ENCODE measurements around the gene MYO1D.

Gene MYO1D

DNA sequence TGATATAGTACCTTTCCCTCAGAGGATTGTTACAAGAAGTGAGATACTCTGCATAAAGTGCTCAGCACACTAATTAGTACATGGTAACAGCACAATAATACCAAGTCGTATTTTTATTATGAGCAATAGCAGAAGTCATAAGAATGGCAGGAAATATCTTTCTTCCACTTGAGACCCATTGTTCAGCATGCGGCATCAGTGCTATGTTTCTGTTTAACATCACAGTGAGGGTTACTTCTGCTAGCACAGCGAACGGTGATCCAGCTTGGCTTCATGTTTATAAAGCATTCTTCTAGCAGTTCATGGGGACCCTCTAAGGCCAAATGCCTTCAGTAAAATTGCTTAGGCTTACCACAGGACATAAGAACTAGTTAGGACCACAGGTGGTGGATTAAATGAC lies 83.1 kb downstream of the MYO1D start:
- Mint-ChIP-seq H3K27ac (no peak overlapping the region), H3K36me3 (ENCODE audit: insufficient read depth) (no peaks in the 10 kb centered on the region), H3K4me3 (no peak overlapping the region), H3K27me3 (no peaks in the 10 kb centered on the region), H3K9me3 (no peaks in the 10 kb centered on the region), H3K4me1 (ENCODE audit: low read depth in 2 of 2) (peaks cover 0 to 2% of the 10 kb centered on the region in 2 donors)
- ATAC-seq (replicated peaks) = no peak
- DNase-seq = no peak

DNA sequence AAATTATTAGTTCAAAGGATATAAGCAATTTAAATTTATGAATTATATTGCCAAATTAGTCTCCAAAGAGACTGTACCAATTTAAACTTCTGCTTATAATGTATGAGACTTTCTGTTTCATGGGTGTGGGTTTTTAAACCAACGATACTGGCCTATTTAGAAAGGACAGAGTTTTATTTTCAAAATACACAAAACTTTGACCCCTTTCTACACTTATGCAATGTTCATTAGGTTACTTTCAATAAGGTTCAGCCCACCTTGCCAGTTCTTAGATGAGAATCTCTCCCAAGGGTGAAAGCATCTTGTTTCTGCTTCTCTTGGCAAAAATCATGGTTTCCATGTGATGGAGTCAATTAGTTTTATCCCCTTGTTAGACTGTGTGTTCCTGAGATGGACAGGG lies 84.7 kb downstream of the MYO1D start:
- Mint-ChIP-seq H3K9me3 (no peaks in the 10 kb centered on the region), H3K4me1 (ENCODE audit: low read depth in 2 of 2) (peaks cover 0 to 2% of the 10 kb centered on the region in 2 donors), H3K27me3 (no peaks in the 10 kb centered on the region), H3K27ac (no peak overlapping the region), H3K36me3 (ENCODE audit: insufficient read depth) (no peaks in the 10 kb centered on the region), H3K4me3 (no peak overlapping the region)
- DNase-seq (no peak), ATAC-seq (replicated peaks) (no peak)

- H3K27me3 Mint-ChIP-seq = no peaks in the 10 kb centered on the region
- no peak overlapping the region for H3K4me3 Mint-ChIP-seq
- no peaks in the 10 kb centered on the region for H3K4me1 Mint-ChIP-seq (ENCODE audit: low read depth in 2 of 2)
- no peak for ATAC-seq (replicated peaks)
- no peaks in the 10 kb centered on the region for H3K36me3 Mint-ChIP-seq (ENCODE audit: insufficient read depth)
- no peak for DNase-seq
- no peak overlapping the region for H3K27ac Mint-ChIP-seq
- no peaks in the 10 kb centered on the region for H3K9me3 Mint-ChIP-seq
These were observed 90.8 kb downstream of the MYO1D start for GRCh38 chr17:32786169-32786568.

- no peaks in the 10 kb centered on the region for H3K4me1 Mint-ChIP-seq (ENCODE audit: low read depth in 2 of 2)
- DNase-seq = no peak
- H3K9me3 Mint-ChIP-seq = no peaks in the 10 kb centered on the region
- no peak for ATAC-seq (replicated peaks)
- H3K27me3 Mint-ChIP-seq = no peaks in the 10 kb centered on the region
- H3K27ac Mint-ChIP-seq = no peak overlapping the region
- H3K36me3 Mint-ChIP-seq (ENCODE audit: insufficient read depth) = no peaks in the 10 kb centered on the region
- H3K4me3 Mint-ChIP-seq = no peak overlapping the region
These were observed 92.8 kb downstream of the MYO1D start for GRCh38 chr17:32784113-32784512.

GRCh38 chr17:32783602-32784001 lies 93.3 kb downstream of the MYO1D start:
- ATAC-seq (replicated peaks) = peak; percentile 49
- H3K4me3 Mint-ChIP-seq = no peak overlapping the region

GRCh38 chr17:32780721-32781120 lies 96.2 kb downstream of the MYO1D start:
- Mint-ChIP-seq H3K9me3 (no peaks in the 10 kb centered on the region), H3K27me3 (no peaks in the 10 kb centered on the region), H3K27ac (no peak overlapping the region), H3K36me3 (ENCODE audit: insufficient read depth) (no peaks in the 10 kb centered on the region), H3K4me3 (no peak overlapping the region), H3K4me1 (ENCODE audit: low read depth in 2 of 2) (no peaks in the 10 kb centered on the region)
- DNase-seq (no peak), ATAC-seq (replicated peaks) (no peak)

More at GRCh38 chr17:32783602-32784001, 93.3 kb downstream of the MYO1D start:
- Mint-ChIP-seq H3K9me3 (no peaks in the 10 kb centered on the region), H3K27me3 (no peaks in the 10 kb centered on the region), H3K4me1 (ENCODE audit: low read depth in 2 of 2) (no peaks in the 10 kb centered on the region), H3K36me3 (ENCODE audit: insufficient read depth) (no peaks in the 10 kb centered on the region), H3K27ac (no peak overlapping the region)
- DNase-seq = peak in 1 of 3 experiments; percentile 12

DNA sequence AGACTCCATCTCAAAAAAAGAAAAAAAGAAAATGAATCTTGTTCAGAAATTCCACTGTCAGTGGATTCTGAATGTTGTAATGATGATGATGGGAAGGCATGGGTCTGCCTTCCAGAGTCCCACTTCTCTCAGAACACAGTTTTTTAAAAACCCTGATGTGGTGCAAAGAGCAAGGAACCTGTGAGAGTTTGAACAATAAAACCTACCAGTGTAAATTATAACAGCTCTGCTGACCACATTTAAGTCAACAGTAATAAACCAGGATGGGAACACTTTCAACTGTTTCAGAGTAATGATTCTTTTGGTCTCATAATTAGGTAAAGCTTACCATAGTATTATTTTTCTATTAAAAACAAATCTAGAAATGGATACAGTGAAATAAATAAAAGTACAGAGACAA lies 99.0 kb downstream of the MYO1D start:
- Mint-ChIP-seq H3K27ac (no peak overlapping the region), H3K4me1 (ENCODE audit: low read depth in 2 of 2) (no peaks in the 10 kb centered on the region), H3K27me3 (no peaks in the 10 kb centered on the region), H3K36me3 (ENCODE audit: insufficient read depth) (no peaks in the 10 kb centered on the region), H3K4me3 (no peak overlapping the region), H3K9me3 (no peaks in the 10 kb centered on the region)
- ATAC-seq (replicated peaks) (no peak), DNase-seq (no peak)

- ATAC-seq (replicated peaks) (no peak), DNase-seq (no peak)
- Mint-ChIP-seq H3K9me3 (no peaks in the 10 kb centered on the region), H3K27me3 (no peaks in the 10 kb centered on the region), H3K36me3 (ENCODE audit: insufficient read depth) (no peaks in the 10 kb centered on the region), H3K27ac (no peak overlapping the region), H3K4me1 (ENCODE audit: low read depth in 2 of 2) (no peaks in the 10 kb centered on the region), H3K4me3 (no peak overlapping the region)
These were observed 99.5 kb downstream of the MYO1D start for GRCh38 chr17:32777436-32777835.

DNA sequence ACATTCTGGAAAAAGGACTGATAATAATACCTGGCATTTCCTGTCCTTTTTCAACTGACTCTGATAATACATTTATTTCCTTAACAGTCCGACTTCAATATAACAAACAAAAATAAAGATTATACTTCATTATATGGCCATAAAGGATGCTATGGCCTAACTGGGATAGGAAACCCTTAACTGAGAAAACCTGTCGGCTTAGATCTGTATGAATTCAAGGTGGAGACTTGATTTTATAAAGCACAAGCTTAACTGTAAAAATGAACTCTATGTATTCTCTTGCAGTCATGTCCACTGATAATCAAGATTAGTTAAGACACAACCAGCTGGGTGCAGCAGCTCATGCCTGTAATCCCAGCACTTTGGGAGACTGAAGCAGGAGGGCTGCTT lies 102.2 kb downstream of the MYO1D start:
- Mint-ChIP-seq H3K27me3 (no peaks in the 10 kb centered on the region), H3K36me3 (ENCODE audit: insufficient read depth) (peaks cover 6% of the 10 kb centered on the region), H3K27ac (no peak overlapping the region), H3K4me1 (ENCODE audit: low read depth in 2 of 2) (no peaks in the 10 kb centered on the region), H3K9me3 (no peaks in the 10 kb centered on the region), H3K4me3 (no peak overlapping the region)
- ATAC-seq (replicated peaks) (no peak), DNase-seq (no peak)

DNA sequence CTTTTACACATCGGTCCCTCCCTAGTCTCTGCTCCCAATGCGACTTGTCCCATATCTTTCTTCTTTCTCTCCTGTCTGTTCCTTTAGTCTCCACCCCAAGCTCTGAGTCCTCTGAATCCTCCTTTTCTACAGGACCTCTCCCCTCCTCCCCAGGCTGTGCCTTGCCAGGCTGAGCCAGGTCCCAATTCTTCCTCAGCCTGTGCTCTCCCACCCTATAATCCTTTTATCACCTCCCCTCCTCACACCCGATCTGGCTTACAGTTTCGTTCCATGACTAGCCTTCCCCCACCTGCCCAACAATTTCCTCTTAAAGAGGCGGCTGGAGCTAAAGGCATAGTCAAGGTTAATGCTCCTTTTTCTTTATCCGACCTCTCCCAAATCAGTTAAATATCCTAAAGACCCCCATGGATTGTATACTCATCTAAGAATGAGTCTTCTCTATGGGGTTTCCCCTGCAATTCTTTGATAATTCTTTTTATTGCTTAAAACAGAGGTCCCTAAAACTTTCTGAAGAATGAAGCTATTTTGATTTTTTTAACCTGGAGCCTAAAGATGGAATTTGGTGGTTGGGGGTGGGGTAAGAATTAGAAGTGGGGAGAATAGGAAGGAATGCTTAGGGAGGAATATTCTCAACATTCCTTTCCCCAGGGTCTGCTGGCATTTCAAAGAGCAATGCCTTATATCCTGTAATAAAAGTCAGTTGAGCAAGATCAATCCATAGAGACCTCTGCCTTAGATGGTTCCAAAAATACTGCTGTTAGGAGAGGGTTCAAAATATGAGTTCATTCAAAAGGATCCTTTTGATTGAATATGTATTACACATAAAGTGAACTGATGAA lies 102.8 kb downstream of the MYO1D start:
- Mint-ChIP-seq H3K4me3 (no peak overlapping the region), H3K36me3 (ENCODE audit: insufficient read depth) (peaks cover 6% of the 10 kb centered on the region), H3K4me1 (ENCODE audit: low read depth in 2 of 2) (no peaks in the 10 kb centered on the region), H3K27ac (peak overlapping the region in 1 of 2 donors; percentile 6), H3K9me3 (no peaks in the 10 kb centered on the region), H3K27me3 (no peaks in the 10 kb centered on the region)
- no peak for ATAC-seq (replicated peaks)
- no peak for DNase-seq

DNA sequence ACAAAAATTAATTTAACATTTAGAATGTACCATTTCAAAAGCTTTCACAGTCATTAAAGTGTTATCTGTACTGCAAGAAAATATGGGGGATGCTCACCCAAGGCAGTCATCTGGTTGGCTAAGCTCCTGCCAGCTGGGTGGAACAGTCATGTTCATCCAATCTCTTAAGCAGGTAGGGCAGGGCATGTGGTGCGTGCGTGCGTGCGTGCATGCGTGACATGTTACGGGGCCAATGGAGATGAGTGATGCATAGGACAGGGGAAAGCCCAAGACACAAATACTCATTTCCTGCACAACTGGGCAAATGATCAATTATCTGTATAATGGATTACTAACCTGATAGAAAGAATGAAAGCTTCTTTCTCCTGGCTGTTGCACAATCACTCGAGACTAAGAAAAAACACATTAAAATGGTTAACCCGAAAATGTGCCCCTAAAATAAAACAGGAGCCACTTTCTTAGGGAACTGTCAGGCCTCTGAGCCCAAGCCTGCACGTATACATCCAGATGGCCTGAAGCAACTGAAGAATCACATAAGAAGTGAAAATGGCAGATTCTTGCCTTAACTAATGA lies 104.4 kb downstream of the MYO1D start:
- Mint-ChIP-seq H3K27me3 (no peaks in the 10 kb centered on the region), H3K4me1 (ENCODE audit: low read depth in 2 of 2) (no peaks in the 10 kb centered on the region), H3K36me3 (ENCODE audit: insufficient read depth) (peaks cover 6% of the 10 kb centered on the region), H3K4me3 (no peak overlapping the region), H3K27ac (no peak overlapping the region), H3K9me3 (no peaks in the 10 kb centered on the region)
- DNase-seq = no peak
- ATAC-seq (replicated peaks) = no peak

- Mint-ChIP-seq H3K27ac (no peak overlapping the region), H3K4me3 (no peak overlapping the region), H3K27me3 (no peaks in the 10 kb centered on the region), H3K36me3 (ENCODE audit: insufficient read depth) (peaks cover 6% of the 10 kb centered on the region), H3K9me3 (no peaks in the 10 kb centered on the region), H3K4me1 (ENCODE audit: low read depth in 2 of 2) (no peaks in the 10 kb centered on the region)
- DNase-seq = no peak
- no peak for ATAC-seq (replicated peaks)
These were observed 105.5 kb downstream of the MYO1D start for GRCh38 chr17:32771396-32771795.

DNA sequence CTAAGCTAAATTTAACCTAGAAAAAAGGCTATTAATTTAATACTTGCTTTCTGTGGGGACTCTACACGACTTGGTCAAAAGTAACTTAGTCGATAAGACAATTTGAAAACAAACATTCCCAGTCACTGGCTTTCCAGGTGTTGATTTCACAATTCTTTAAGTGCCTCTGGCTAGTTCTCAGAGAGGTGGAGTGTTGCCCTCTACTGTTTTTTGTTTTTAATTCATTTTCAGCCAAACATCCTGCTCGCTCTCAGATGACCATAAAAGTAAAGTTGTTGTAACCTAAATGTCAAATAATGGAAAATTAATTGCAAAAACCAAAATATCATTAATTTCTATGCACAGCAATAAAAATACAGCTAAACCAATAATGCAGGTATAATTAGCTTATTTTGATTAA lies 107.1 kb downstream of the MYO1D start:
- Mint-ChIP-seq H3K36me3 (ENCODE audit: insufficient read depth) (peaks cover 6% of the 10 kb centered on the region), H3K4me1 (ENCODE audit: low read depth in 2 of 2) (no peaks in the 10 kb centered on the region), H3K27me3 (no peaks in the 10 kb centered on the region), H3K27ac (no peak overlapping the region), H3K9me3 (no peaks in the 10 kb centered on the region), H3K4me3 (no peak overlapping the region)
- no peak for ATAC-seq (replicated peaks)
- DNase-seq = no peak

DNA sequence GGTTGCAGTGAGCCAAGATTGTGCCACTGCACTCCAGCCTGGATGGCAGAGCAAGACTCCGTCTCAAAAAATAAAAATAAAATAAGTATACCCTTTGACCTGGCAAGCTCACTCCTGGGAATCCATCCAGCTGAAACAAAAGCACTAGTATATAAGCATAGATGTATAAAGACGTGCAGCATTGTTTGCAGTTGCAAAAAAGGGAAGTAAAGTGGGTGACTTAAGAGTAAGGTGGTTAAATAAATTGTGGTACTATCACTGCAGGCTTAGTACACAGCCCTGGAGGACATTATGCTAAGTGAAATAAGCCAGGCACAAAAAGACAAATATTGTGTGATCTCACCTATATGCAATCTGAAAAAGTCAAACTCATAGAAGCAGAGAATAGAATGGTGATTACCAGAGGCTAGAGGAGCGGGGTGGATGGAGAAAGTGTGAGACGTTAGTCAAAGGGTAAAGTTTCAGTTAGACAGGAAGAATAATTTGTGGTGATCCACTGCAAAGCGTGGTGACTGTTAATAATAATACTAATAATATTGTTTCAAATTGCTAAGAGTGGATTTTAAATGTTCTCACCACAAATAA lies 113.0 kb downstream of the MYO1D start:
- H3K27ac Mint-ChIP-seq = no peak overlapping the region
- H3K36me3 Mint-ChIP-seq (ENCODE audit: insufficient read depth) = no peaks in the 10 kb centered on the region
- peaks cover 3 to 9% of the 10 kb centered on the region in 2 donors for H3K4me1 Mint-ChIP-seq (ENCODE audit: low read depth in 2 of 2)
- H3K27me3 Mint-ChIP-seq = no peaks in the 10 kb centered on the region
- no peaks in the 10 kb centered on the region for H3K9me3 Mint-ChIP-seq
- DNase-seq (no peak), ATAC-seq (replicated peaks) (no peak)
- H3K4me3 Mint-ChIP-seq = no peak overlapping the region

All from effector memory CD8-positive, alpha-beta T cell (primary cell).